ENCODE measurements around the gene ZNF865. TPM values are rescaled to one million over a fixed set of nuclear protein-coding genes. Genes with fewer than 3 reads are reported as not detected.

Gene ZNF865
- total and polyA plus RNA-seq, 12 donors, result 0.72 to 24.7 (median 10.6) TPM

GRCh38 chr19:55633861-55634260, 28.4 kb downstream of the ZNF865 start:
- peak in 1 of 7 donors; percentile 19 for DNase-seq
- TF ChIP-seq POLR2A (IDR thresholded peaks at IDR 0.05) (no peak), CTCF (IDR thresholded peaks at IDR 0.05) (no peak)
- no peaks in the 10 kb centered on the region for H3K9me3 ChIP-seq (replicated peaks in 1 of 3)
- no peaks in the 10 kb centered on the region for H3K27me3 ChIP-seq
- WGBS, 4 donors, result 71 to 84% (median 76%) methylated on average over 7 to 8 of the region's 8 CpGs
- H3K36me3 ChIP-seq (replicated peaks in 1 of 2), result no peaks in the 10 kb centered on the region
- H3K4me1 ChIP-seq (replicated peaks in 1 of 2), result peaks cover 18 to 28% of the 10 kb centered on the region in 2 donors
- H3K4me3 ChIP-seq, result no peak overlapping the region
- H3K27ac ChIP-seq, result peak overlapping the region in 3 of 5 donors; percentile 97 to 99 (median 97)
- intact Hi-C loops (cut with DNase I), result loop anchor here in 1 of 2 donors (5.0 kb wide), 1 partner anchor 117 kb away; no protein-coding TSS in a partner anchor

DNA sequence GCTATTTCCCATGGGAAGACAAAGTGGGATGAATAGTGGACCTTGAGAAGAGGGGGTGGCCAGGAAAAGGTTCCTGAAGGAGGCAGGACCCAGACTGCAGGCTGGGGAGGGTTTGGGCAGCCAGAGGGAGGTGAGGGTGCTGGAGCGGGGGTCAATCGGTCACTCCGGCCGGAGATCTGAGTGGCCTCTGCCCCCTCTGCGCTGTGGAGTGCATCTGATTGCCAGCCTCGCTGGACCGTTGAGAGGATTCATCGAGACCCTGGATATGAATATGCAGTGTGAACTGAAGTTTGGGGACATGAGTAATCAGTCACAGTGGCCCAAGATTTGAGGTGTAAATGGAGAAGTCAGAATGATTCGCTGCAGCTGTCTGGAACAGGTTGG, 29.9 kb downstream of the ZNF865 start:
- H3K9me3 ChIP-seq (replicated peaks in 1 of 3), result no peaks in the 10 kb centered on the region
- no peaks in the 10 kb centered on the region for H3K36me3 ChIP-seq (replicated peaks in 1 of 2)
- peak overlapping the region; percentile 67 to 100 (median 86) for H3K4me3 ChIP-seq
- H3K27me3 ChIP-seq, result no peaks in the 10 kb centered on the region
- TF ChIP-seq CTCF (IDR thresholded peaks at IDR 0.05), result no peak
- TF ChIP-seq POLR2A (IDR thresholded peaks at IDR 0.05), result no peak
- DNase-seq, result peak in 2 of 7 donors; percentile 24 to 26
- peaks cover 23 to 36% of the 10 kb centered on the region in 2 donors for H3K4me1 ChIP-seq (replicated peaks in 1 of 2)
- intact Hi-C loops (cut with DNase I), result no loop called here
- peak overlapping the region; percentile 88 to 99 (median 97) for H3K27ac ChIP-seq
- WGBS, 4 donors, result 3 to 6% (median 3%) methylated on average over 9 of the region's 9 CpGs

DNA sequence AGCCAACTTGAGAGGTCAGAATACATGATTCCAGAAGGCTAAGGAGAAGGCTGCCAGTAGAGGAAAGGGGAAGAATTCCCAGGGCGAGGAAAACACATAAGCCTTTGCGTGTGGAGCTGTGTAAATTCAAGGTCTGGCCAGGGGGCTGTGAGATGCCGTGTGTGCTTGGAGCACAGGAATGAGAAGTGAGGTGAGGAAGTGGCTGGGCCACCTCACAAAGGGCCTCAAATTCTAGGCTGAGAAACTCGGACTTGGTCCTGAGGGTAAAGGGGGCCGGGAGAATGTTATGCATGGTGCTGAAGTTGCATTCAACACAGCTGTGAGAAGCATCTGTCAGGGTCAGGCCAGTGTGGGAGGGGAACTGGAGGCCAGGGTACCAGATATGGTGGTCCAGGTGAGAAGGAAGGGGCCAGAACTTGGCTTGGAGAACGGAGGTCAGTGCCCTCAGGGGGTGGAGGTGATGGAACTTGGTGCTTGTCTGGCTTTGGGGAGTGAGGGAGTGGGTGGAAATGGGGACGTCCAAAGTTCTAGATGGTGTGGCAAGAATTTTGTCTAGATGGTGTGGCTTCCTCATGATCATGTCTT, 30.5 kb downstream of the ZNF865 start:
- DNase-seq, result peak in 1 of 7 donors; percentile 8
- Histone ChIP-seq H3K4me3 (peak overlapping the region in 3 of 4 donors; percentile 67 to 100 (median 82)), H3K36me3 (replicated peaks in 1 of 2) (no peaks in the 10 kb centered on the region), H3K27ac (peak overlapping the region in 4 of 5 donors; percentile 97 to 99 (median 98)), H3K27me3 (no peaks in the 10 kb centered on the region), H3K9me3 (replicated peaks in 1 of 3) (no peaks in the 10 kb centered on the region), H3K4me1 (replicated peaks in 1 of 2) (peaks cover 25 to 40% of the 10 kb centered on the region in 2 donors)
- no peak for TF ChIP-seq CTCF (IDR thresholded peaks at IDR 0.05)
- TF ChIP-seq POLR2A (IDR thresholded peaks at IDR 0.05), result no peak
- intact Hi-C loops (cut with DNase I), result no loop called here
- WGBS, 4 donors, result 47 to 58% (median 51%) methylated on average over 7 of the region's 7 CpGs

- no peak overlapping the region for H3K4me3 ChIP-seq
- peak overlapping the region in 2 of 5 donors; percentile 30 to 97 for H3K27ac ChIP-seq
- H3K27me3 ChIP-seq, result no peaks in the 10 kb centered on the region
- no peaks in the 10 kb centered on the region for H3K9me3 ChIP-seq (replicated peaks in 1 of 3)
- peaks cover 25 to 40% of the 10 kb centered on the region in 2 donors for H3K4me1 ChIP-seq (replicated peaks in 1 of 2)
- intact Hi-C loops (cut with DNase I), result no loop called here
- no peaks in the 10 kb centered on the region for H3K36me3 ChIP-seq (replicated peaks in 1 of 2)
- WGBS, 4 donors, result 76 to 85% (median 79%) methylated on average over 2 to 4 of the region's 4 CpGs
- DNase-seq, result no peak
- TF ChIP-seq POLR2A (IDR thresholded peaks at IDR 0.05) (no peak), CTCF (IDR thresholded peaks at IDR 0.05) (no peak)
These were observed 31.3 kb downstream of the ZNF865 start for GRCh38 chr19:55636723-55637122.

Data from adrenal gland (tissue), 12 donors.